Measurements from ENCODE around the gene ACTN3. TPM values are rescaled to one million over a fixed set of nuclear protein-coding genes. Genes with fewer than 3 reads are reported as not detected.

Gene ACTN3
- total RNA-seq = 0.06 TPM in 1 of 2 replicates, not detected in the other

DNA sequence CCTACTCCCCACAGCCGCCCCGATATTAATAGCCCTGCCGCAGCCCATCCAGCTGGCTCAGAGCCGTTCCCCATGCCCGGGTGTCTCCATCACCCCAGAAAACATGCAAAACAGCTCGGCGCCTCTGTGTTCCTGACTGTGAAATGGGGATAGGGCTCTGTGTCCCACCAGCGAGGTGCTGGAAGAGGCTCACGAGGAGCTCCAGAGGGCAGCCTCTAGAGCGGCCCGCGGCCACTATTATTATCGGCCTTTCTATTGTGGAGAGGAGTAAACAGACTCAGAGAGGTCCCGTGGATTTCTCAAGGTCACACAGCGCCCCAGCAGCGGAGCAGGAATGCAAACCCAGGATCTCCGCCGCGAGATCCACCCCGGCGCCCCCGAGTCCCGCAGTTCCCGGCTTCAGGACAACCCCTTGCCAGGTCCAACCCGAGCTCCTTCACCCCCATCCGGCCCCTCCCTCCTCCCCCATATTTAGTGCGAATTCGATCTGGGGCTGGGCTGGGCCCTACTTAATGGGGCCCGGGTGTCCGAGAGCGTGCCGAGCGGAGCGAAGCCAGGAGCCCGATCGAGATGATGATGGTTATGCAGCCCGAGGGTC, at the start of gene ACTN3:
Gene ACTN3, plus strand, starts transcription at position 536 of the 598 bp plus-strand sequence. Its CDS starts 35 bp downstream, at position 571.

DNA sequence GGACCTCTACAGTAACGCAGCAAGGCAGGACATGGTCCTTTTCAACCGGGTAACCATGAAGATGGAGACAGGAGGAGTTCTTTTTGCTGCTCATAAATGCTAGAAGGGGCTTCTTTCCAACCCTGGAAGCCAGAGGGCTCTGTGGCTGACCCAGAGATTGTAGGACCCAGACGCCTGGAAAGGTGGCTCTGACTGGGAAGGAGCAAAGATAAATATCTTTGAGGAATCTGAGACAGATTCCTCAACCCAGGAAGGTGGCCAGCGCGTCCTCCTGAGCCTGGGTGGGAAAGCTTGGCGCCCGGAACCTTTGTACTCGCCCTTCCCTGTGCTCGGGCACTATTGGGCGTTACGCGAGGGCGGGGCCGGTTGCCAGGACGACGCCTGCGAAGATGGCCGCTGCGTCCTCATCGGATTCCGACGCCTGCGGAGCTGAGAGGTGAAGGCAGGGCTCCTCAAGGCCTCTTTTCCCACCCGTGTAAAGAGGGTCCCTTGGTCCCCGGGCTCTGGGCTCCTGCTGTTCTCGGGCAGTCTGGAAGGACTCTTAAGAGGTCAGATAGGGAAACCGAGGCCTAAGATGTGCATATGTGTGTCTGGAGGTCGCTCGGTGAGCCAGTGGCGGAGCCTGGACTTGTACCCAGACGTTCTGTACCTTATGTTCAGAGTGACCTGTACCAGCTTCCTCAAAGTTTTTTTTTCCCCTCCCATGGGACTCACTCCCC, 36.3 kb upstream of the ACTN3 start, which contains the start of gene BBS1:
Gene BBS1, plus strand, starts transcription at position 365 of the 719 bp plus-strand sequence. Its CDS starts 25 bp downstream, at position 390.

DNA sequence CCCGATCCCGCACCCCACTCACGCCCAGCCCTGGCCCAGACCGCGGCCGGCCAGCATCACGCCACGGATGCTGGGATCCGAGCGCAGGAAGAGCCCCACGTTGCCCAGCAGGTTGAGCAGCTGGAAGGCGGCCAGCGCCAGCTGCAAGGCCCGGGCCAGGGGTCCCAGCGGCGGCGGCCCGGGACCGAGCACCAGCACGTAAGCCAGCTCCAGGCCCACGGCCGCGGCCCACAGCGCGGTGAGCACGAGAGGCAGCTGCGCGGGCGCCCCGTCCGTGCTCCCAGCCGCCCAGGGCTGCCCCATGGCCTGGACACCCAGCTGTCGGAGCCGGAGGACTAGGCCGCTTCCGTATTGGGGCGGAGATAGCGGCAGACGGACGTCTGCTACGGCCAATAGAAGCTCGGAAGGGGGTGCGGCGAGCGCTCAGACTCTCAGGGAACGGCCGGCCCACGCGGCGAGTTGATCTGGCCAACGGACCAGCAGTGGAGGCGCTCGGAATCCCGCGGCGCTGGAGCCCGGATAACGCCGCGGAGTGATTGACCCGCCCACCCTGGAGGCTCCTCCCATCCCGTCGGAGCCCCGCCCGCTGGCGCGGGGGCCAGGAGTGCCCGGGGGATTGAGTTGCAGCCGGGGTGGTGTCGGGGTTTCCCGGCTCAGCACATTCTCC, 869 bp upstream of the ACTN3 start, which contains the start of gene ZDHHC24:
Gene ZDHHC24, minus strand, starts transcription at position 348 of the 667 bp plus-strand sequence. Its CDS starts 45 bp downstream, at position 303.

DNA sequence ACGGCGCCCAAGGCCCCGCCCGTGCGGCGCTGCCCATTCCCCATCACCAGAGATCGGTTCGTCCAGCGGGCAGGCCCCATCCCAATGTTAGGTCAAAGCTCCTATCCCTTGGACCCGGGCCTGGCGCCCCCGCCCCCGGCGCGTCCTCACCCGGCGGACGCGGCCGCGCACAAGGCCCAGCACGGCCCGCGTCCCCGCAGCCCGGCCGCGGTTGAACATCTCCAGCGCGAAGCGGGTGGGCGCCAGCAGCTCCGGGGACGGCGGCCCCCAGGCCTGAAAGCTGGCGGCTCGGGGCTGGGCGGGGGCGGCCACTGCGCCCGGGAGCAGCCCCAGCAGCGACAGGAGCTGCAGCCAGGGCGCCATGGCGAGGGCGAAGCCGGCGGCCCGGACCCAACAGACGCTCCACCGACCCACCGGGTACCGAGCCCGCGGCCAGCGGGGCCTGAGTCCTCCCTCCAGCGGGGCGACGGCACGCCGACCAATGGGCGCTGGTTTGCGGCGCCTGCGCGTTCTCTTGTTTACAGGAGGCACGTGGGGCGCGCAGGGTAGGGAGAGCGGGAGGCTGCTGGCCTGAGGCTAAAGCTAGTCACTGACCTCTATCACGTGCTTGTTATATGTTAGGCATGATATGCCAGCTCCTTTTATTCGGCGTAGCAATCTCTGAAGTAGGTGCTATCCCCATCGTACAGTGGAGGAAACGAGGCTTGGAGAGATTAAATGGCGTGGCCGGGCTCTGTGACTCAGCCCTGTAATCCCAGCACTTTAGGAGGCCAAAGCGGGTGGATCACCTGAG, 21.6 kb downstream of the ACTN3 start, which contains the start of gene CTSF:
Gene CTSF, minus strand, starts transcription at position 483 of the 793 bp plus-strand sequence. Its CDS starts 120 bp downstream, at position 363.

DNA sequence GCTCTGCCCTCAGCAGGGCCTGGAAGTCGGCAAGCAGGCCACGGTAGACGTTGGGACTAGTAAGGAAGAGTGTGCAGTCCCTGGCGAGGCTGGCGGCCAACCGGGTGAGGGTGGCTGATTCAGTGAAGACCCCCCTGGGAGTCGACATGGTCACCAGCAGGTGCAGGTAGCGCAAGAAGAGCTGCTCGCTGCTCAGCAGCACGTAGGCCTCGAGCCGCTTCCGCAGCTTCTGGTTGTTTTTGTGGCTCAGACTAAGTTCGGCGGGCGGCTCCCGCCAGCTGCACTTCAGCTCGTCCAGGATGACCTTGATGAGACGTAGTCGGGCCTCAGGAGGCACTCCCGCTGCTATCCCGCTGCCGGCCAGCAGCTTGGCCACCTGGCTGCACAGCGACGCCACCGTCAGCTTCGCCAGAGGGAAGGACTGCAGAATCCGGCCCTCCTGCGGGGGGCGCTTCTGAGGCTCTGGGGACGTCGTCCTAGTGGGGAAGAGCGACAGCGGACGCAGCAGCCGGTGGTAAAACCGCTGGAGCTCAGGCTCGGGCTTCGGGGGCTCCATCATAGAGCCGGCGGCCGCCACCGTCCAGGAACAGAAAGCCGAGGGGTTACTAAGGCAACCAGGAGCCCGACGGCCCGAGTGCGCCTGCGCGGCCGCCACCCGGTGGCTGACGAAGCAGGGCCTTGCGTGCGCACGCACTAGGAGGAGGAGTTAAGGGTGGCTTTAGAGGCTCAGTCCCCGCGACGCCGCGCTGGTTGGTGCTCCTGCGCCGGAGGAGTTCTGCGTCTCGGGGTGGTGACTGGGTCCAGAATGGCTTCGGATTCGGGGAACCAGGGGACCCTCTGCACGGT, 46.0 kb downstream of the ACTN3 start, which contains the start of the genes CCDC87 and CCS:
Gene CCDC87, minus strand, starts transcription at position 607 of the 846 bp plus-strand sequence. Its CDS starts 48 bp downstream, at position 559.
Gene CCS, plus strand, starts transcription at position 729 of the 846 bp plus-strand sequence. Its CDS starts 77 bp downstream, at position 806.

Other genes starting within 250 kb of the ACTN3 start
- 21.9 and 23.3 TPM in 2 replicates for gene CD248, start 229.9 kb upstream of the ACTN3 start, total RNA-seq
- 19.5 and 25.9 TPM in 2 replicates for gene RIN1, start 210.5 kb upstream of the ACTN3 start, total RNA-seq
- gene BRMS1, start 201.8 kb upstream of the ACTN3 start, total RNA-seq = 50.1 and 58.0 TPM in 2 replicates
- 38.4 and 46.9 TPM in 2 replicates for gene B4GAT1, start 199.3 kb upstream of the ACTN3 start, total RNA-seq
- gene SLC29A2, start 175.1 kb upstream of the ACTN3 start, total RNA-seq = under 0.01 and 0.12 TPM in 2 replicates
- gene NPAS4, start 125.9 kb upstream of the ACTN3 start, total RNA-seq = not detected in 2 replicates
- gene MRPL11, start 108.1 kb upstream of the ACTN3 start, total RNA-seq = 32.0 and 32.1 TPM in 2 replicates
- gene PELI3, start 80.0 kb upstream of the ACTN3 start, total RNA-seq = 11.1 TPM in 2 replicates
- gene DPP3, start 66.5 kb upstream of the ACTN3 start, total RNA-seq = 41.3 and 58.4 TPM in 2 replicates
- gene BBS1, start 36.3 kb upstream of the ACTN3 start, total RNA-seq = 25.4 and 28.5 TPM in 2 replicates
- 8.8 and 10.6 TPM in 2 replicates for gene ZDHHC24, start 855 bp upstream of the ACTN3 start, total RNA-seq
- 8.1 and 8.6 TPM in 2 replicates for gene CTSF, start 21.7 kb downstream of the ACTN3 start, total RNA-seq
- 0.26 and 0.44 TPM in 2 replicates for gene CCDC87, start 46.2 kb downstream of the ACTN3 start, total RNA-seq
- 43.0 and 60.5 TPM in 2 replicates for gene CCS, start 46.3 kb downstream of the ACTN3 start, total RNA-seq
- gene RBM14, start 69.7 kb downstream of the ACTN3 start, total RNA-seq = 21.4 and 24.4 TPM in 2 replicates
- gene RBM4, start 91.8 kb downstream of the ACTN3 start, total RNA-seq = 110 and 124 TPM in 2 replicates
- 25.1 and 28.4 TPM in 2 replicates for gene RBM4B, start 131.0 kb downstream of the ACTN3 start, total RNA-seq
- gene SPTBN2, start 182.3 kb downstream of the ACTN3 start, total RNA-seq = 1.2 and 3.2 TPM in 2 replicates

Measured in aortic smooth muscle cell (primary cell).